ENCODE data around the gene TBC1D10A.
A peak's percentile ranks its signal among the peaks of the same experiment; 100 is the strongest.

TBC1D10A gene

GRCh38 chr22:30297991-30298701 is 28.6 kb downstream of the TBC1D10A start:
- no peak for DNase-seq

- no peak for DNase-seq
Observed at GRCh38 chr22:30297276-30297990, 29.3 kb downstream of the TBC1D10A start.

- no peak for DNase-seq
Observed at GRCh38 chr22:30296833-30297232, 29.9 kb downstream of the TBC1D10A start.

GRCh38 chr22:30296324-30296723 is 30.4 kb downstream of the TBC1D10A start:
- DNase-seq: no peak

- no peak for DNase-seq
Observed at GRCh38 chr22:30295576-30295975, 31.2 kb downstream of the TBC1D10A start.

DNA sequence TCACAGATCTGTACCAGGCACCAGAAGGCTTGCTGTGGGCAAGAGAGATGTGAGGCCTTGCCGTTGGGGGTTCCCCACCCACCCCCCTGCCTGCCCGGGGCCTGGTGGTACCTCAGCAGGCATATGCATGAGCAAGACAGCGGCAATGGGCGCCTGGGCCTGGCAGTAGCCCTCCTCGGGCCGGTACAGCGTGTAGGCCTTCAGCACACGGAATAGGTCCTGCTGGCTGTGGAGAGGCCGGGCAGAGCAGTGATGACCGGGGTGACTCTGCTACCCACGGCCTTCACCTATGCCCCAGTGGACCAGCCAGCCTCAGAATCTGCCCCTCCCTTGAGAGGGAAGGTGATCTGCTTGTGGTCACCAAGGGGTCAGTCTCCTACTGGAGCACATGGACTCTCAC is 31.9 kb downstream of the TBC1D10A start:
- DNase-seq: no peak

GRCh38 chr22:30294066-30294465 is 32.7 kb downstream of the TBC1D10A start:
- DNase-seq: no peak

DNA sequence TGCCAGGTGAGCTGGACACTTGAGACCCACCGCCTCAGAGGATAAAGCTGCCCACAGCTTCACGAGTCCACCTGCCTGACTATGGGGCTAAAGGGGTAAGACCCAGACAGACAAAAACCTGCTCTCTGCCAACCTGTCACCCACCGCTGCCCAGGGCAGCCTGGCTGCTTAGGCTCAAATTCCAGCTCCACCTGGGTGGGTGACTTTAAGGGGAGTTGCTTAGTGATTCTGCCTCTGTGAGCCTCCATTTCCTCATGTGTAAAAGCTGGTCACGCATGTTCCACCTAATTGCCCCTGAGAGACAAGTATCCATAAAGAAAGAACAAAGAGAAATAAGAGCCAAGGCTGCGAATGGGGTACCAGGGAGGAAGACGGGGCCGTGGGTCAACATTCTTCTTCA is 33.7 kb downstream of the TBC1D10A start:
- no peak for DNase-seq

GRCh38 chr22:30292069-30292970 is 34.4 kb downstream of the TBC1D10A start:
- no peak for DNase-seq

DNA sequence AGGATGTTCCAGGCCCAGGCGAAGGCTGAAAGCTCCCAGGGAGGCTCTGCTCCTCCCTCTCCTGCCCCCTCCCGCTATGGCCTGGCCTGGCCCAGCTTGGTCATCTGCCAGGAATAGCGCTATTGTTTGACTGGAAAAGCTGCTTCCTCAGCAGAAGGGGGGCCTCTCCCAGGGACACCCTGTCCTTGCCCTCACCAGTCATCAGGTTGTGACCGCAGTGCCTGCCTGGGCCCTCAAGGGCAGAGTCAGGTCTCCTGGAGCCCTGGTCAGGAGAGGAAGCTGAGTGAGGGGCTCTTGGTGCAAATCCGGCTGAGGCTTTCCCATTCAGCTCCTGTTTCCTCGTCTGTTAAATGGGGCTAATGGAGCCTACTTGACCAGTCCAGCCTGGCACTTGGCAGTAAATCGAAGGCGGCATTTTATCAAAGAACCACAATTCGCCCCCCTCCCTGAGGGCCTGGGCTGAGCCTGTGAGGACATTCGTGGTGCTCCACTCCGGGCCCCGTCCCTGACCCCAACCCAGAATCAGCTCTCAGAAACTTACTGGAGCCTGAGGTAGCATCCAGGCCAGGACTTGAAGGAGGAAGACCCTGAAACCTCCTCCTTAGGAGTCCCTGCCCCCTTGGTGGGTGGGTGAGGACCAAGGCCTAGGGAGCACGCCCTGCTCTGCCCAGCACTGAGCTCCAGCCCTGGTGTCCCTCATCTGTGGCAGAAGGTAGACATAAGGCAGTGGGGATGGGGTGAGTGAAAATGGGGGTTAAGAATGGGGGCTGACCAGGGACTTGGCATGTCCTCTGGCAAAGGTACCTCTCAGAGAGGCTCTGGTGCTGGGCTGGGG is 35.5 kb downstream of the TBC1D10A start:
- peak; percentile 68 for DNase-seq

- DNase-seq: peak; percentile 68
Observed at GRCh38 chr22:30290342-30291057, 36.2 kb downstream of the TBC1D10A start.

DNA sequence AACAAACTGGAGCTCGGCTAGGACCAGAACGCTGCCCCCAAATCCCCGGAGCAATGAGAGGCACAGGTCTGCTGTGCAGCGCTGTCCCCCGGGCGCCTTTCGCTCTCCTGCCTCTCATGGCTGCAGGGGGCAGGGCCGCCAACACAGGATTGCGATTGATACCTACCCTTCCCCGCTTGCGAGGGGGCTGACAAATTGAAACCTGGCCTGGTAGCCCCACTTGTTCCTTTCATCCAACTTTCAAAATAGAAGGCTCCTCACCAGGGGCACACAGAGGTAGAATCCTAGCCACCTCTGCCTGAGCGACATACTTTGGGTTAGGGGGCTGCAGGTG is 36.8 kb downstream of the TBC1D10A start:
- DNase-seq: no peak

- peak; percentile 96 for DNase-seq
Observed at GRCh38 chr22:30289141-30289979, 37.4 kb downstream of the TBC1D10A start, which contains the start of gene CASTOR1. TSS of gene CASTOR1 (minus strand) at chr22:30289505. CDS start at chr22:30289497, 8 bp downstream.

DNA sequence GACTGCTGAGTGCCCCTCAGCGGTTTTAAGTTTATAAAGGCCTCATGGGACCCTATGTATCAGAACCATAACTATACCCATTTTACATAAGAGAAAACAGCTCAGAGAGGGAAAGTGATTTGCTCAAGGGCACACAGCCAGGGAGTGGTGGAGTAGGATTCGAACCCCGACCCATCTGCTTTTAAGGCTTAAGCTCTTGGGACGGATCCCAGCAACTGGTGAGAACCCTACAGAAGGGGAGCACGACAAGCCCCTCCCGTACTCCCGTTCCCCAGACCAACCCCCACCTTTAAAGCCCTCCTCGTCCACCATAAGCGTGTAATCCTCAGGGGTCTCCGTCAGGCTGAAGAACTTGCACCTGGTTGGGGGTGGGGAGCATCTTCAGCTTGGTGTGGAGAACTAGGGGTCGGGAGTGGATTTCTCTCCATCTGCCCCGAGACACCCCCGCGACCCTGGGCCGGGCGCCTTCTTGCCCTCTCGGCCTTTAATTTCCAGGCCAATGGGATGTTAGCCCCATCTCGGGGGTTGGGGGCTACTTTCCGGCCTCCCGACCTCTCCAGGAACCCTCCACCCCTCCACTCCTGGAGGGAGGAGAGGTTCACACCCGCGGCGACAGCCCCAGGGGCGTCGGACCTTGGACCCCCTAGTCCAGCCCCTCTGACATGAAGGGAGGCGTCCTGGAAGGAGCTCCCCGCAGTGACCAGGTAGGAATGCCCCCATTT is 38.2 kb downstream of the TBC1D10A start:
- no peak for DNase-seq

DNA sequence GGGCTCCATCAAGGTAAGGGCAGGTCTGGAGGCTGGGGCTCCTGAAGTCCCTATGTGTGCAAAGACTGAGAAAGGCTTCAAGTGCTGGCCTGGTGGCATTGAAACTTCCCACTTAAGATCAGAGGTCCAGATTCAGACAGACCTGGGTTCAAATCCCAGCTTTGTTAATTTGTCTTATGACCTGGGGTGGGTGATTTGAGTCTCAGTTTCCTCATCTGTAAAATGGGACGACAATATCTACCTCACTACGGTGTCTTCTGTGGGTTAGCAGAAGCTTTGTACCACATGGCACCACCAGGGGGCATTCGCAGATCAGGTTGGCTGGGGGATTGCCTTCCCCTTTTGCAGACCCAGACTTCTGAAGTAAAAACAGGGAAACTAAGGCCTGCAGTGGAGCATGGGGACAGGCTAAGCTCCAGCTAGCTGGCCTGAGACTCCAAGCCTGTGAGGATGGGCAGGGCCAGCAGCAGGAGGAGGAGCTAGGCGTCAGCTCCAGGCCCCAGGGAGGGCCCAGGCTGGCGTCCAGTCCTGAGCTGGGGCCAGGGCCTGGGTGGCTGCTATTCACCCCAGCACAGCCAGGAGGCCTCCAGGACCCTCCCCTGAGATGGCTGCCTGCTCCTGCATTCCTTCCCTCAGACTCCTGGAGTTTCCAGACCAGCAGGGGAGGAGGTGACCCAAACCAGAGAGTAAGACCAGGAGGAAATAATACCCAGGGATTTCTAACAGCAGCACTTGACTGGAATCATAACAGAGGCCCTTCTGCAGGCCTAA is 38.9 kb downstream of the TBC1D10A start:
- DNase-seq: peak; percentile 80

DNA sequence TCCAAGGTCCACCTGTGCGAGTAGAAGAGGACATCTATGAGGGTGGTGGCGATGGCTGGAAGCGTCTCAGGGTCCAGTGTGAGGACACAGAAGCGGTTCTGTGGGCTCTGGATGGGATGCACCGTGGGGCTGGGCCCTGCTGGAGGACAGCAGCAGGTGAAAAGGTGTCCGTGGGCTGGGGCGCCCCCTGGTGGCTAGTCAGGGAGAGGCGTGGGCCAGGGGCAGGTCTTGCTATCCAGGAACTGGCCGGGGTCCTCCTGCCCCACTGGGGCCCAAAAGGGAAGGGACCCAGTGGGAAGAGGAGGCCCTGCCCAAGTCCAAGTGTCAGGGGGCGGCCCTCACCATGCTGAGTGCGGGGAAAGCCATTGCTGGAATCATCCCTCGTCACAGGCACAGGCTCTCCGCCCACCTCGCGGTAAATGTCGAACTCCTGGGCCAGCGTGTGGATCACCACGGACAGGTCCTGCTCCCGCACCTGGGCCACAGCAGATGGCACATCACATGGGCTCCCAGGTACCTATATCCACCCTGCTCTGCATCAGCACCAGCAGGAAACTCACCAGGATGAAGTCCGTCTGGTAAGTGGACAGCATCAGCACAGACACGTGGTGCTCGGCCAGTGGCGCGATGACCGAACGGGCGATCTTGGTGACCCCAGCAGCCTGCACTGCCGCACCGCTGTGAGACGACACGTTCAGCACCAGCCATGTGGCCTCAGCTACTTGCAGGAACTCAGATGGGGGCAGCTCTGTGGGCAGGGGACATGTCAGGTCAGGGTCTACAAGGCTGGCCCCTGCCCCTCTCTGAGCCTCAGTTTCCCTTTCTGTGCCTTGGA is 39.7 kb downstream of the TBC1D10A start:
- DNase-seq: peak; percentile 34

DNA sequence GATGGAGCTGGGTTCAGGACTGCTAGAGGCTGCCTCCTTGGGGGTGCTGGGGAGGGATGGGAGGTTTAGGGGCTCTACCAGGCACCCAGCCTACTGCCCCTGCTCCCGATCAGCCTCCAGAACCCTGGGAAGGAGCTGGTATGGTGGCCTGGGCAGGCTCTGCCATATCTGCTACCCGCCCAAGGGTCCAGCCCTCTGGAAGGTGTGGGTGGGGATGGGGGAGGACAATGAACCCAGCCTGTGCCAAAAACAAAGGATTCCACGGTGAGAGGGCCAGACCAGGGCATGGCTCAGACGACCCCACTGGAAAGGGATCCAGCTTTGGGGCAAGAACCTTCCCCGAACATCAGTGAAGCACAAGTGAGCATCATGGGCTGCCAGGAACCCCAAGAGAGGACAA is 40.4 kb downstream of the TBC1D10A start:
- no peak for DNase-seq

DNA sequence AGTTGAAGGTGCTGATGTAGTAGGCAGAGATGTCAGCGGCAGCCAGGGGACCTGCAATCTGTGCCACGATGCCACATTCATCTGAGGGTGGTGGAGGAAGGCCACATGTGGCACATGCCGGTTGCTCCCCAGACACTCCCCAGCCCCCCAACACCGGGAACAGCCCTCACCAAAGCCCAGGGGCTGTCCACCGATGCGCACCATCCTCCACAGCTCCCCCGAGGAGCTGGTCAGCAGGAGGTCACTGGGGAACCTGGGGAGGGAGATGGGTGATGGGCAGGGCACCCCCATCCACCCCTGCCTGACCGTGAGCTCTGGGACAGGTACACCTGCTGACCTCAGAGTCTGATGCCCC is 40.9 kb downstream of the TBC1D10A start:
- DNase-seq: no peak

Data from kidney glomerular epithelial cell (primary cell).